ENCODE measurements around the gene FRAS1.

FRAS1 gene

DNA sequence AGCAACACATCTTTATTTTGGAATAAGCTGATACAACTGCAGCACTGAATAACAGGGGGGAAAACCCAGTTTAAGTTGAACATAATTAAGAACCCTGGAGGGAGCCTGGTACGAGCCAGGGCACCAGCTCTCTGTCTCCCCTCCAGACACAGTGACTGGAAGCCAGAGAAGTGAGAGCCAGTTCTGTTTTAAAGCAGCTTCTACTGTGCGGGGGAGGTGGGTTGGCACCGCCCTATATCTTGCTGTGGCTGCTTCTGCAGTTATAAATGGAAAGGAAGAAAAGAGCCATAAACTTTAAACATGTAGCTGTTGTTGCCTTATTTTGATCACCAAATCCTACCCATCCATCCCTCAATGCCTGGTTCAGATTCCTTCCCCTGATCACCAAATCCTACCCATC lies 286.6 kb downstream of the FRAS1 start:
- Mint-ChIP-seq H3K4me3 (no peak overlapping the region), H3K9me3 (no peaks in the 10 kb centered on the region), H3K27ac (no peak overlapping the region), H3K36me3 (ENCODE audit: low read depth) (peaks cover 36% of the 10 kb centered on the region), H3K4me1 (peaks cover 7% of the 10 kb centered on the region), H3K27me3 (ENCODE audit: low read depth, poor library complexity) (no peaks in the 10 kb centered on the region)
- no peak for DNase-seq
- no peak for TF ChIP-seq CTCF (IDR thresholded peaks at IDR 0.05)

- H3K4me1 Mint-ChIP-seq, result peaks cover 7% of the 10 kb centered on the region
- H3K27me3 Mint-ChIP-seq (ENCODE audit: low read depth, poor library complexity), result no peaks in the 10 kb centered on the region
- DNase-seq, result no peak
- H3K36me3 Mint-ChIP-seq (ENCODE audit: low read depth), result peaks cover 22% of the 10 kb centered on the region
- TF ChIP-seq CTCF (IDR thresholded peaks at IDR 0.05), result no peak
- no peak overlapping the region for H3K4me3 Mint-ChIP-seq
- no peak overlapping the region for H3K27ac Mint-ChIP-seq
- no peaks in the 10 kb centered on the region for H3K9me3 Mint-ChIP-seq
These were observed 288.1 kb downstream of the FRAS1 start for GRCh38 chr4:78345237-78345636.

GRCh38 chr4:78346222-78346621 lies 289.1 kb downstream of the FRAS1 start:
- TF ChIP-seq CTCF (IDR thresholded peaks at IDR 0.05), result no peak
- Mint-ChIP-seq H3K4me1 (peaks cover 7% of the 10 kb centered on the region), H3K4me3 (no peak overlapping the region), H3K27ac (no peak overlapping the region), H3K9me3 (no peaks in the 10 kb centered on the region), H3K27me3 (ENCODE audit: low read depth, poor library complexity) (no peaks in the 10 kb centered on the region), H3K36me3 (ENCODE audit: low read depth) (peaks cover 12% of the 10 kb centered on the region)
- no peak for DNase-seq

DNA sequence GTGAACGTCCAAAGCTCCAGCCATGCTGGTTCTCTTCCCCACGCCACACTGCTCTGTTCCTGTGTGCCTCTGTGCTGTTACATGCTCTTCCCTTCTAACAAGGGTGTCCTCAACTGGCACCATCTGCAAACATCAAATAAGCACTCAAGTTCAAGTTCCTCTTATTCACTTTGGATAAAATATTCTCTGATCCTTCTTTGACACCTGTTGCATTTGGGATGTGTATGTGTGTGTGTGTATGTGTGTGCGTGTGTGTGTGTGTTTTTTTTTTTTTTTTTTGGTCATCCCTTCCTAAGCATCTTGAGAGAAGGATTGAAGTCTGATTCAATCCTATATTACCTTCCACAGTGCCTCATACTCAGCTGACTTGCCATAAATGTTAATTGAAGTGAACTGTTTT lies 290.4 kb downstream of the FRAS1 start:
- Mint-ChIP-seq H3K36me3 (ENCODE audit: low read depth) (peaks cover 8% of the 10 kb centered on the region), H3K4me3 (no peak overlapping the region), H3K9me3 (no peaks in the 10 kb centered on the region), H3K27ac (no peak overlapping the region), H3K27me3 (ENCODE audit: low read depth, poor library complexity) (no peaks in the 10 kb centered on the region), H3K4me1 (peaks cover 7% of the 10 kb centered on the region)
- no peak for DNase-seq
- TF ChIP-seq CTCF (IDR thresholded peaks at IDR 0.05), result no peak

- TF ChIP-seq CTCF (IDR thresholded peaks at IDR 0.05), result no peak
- H3K27me3 Mint-ChIP-seq (ENCODE audit: low read depth, poor library complexity), result no peaks in the 10 kb centered on the region
- no peaks in the 10 kb centered on the region for H3K36me3 Mint-ChIP-seq (ENCODE audit: low read depth)
- H3K4me1 Mint-ChIP-seq, result peaks cover 5% of the 10 kb centered on the region
- H3K4me3 Mint-ChIP-seq, result no peak overlapping the region
- H3K9me3 Mint-ChIP-seq, result no peaks in the 10 kb centered on the region
- no peak for DNase-seq
- no peak overlapping the region for H3K27ac Mint-ChIP-seq
These were observed 296.8 kb downstream of the FRAS1 start for GRCh38 chr4:78353921-78354320.

GRCh38 chr4:78354782-78355181 lies 297.7 kb downstream of the FRAS1 start:
- Mint-ChIP-seq H3K36me3 (ENCODE audit: low read depth) (no peaks in the 10 kb centered on the region), H3K9me3 (no peaks in the 10 kb centered on the region), H3K27ac (no peak overlapping the region), H3K4me3 (no peak overlapping the region), H3K4me1 (peaks cover 5% of the 10 kb centered on the region), H3K27me3 (ENCODE audit: low read depth, poor library complexity) (no peaks in the 10 kb centered on the region)
- TF ChIP-seq CTCF (IDR thresholded peaks at IDR 0.05), result no peak
- no peak for DNase-seq
